Endothelial cell of umbilical vein (primary cell): ENCODE results near the gene TBC1D7. TPM values are rescaled to one million over a fixed set of nuclear protein-coding genes. Genes with fewer than 3 reads are reported as not detected.

ENCODE experiments used
- BruUV-seq: library from RNA; stranded (reverse); fragments of 400-500 nt; replicated peaks from 2 replicates; lab custom pipeline; 2021; lab: Mats Ljungman, UMichigan
- CTCF ChIA-PET: fragments of 300-600, 350-600 bp; sonication (Branson Sonifier 250); formaldehyde crosslinking; loops from one replicate; lab custom pipeline; 2021; ENCODE audit warnings: antibody characterized with exemption, inconsistent platforms; lab: Charles Lee
- POLR2A ChIA-PET: fragments of 300-600, 350-600 bp; sonication (Branson Sonifier 250); formaldehyde crosslinking; loops from one replicate; lab custom pipeline; 2021; ENCODE audit warnings: antibody characterized with exemption, inconsistent platforms; lab: Charles Lee
- DNase-seq: peaks from one replicate; pipeline ENCODE4 v3.0.0-alpha.2; 2011; ENCODE audit warnings: low read depth, low spot score
- FAIRE-seq: peaks from 2 replicates; lab custom pipeline; 2011; peaks lifted over from hg19 to GRCh38; lab: Jason Lieb, UNC
- H2AFZ ChIP-seq: 2 replicates; pipeline ENCODE4 v1.6.0; 2012; ENCODE audit warnings: low read depth, low read length, control low read depth, inconsistent platforms
- H3K27ac ChIP-seq: 2 replicates; pipeline ENCODE4 v1.5.1; 2011; ENCODE audit warnings: low read depth, mild to moderate bottlenecking, control low read depth, low read length, moderate library complexity; ENCODE audit not compliant: insufficient read depth
- H3K27me3 ChIP-seq, 2 experiments: 2 replicates each; pipeline versions ENCODE4 v1.6.0 to v1.6.1; 2011; ENCODE audit warnings: low read length in 2 of 2, mixed read lengths in 1 of 2; ENCODE audit not compliant: control insufficient read depth in 2 of 2, insufficient read depth in 2 of 2
- H3K36me3 ChIP-seq, 2 experiments: 2 replicates in 1 of 2; 3 replicates in 1 of 2; pipeline ENCODE4 v1.5.1; 2011; ENCODE audit warnings: low read length in 2 of 2, mild to moderate bottlenecking in 1 of 2, moderate library complexity in 1 of 2; ENCODE audit not compliant: control insufficient read depth in 2 of 2, insufficient read depth in 2 of 2; ENCODE audit errors: extremely low read depth in 1 of 2
- H3K4me1 ChIP-seq: 3 replicates; pipeline ENCODE4 v1.5.1; 2011; ENCODE audit warnings: mild to moderate bottlenecking, low read length; ENCODE audit not compliant: control insufficient read depth, insufficient read depth; ENCODE audit errors: extremely low read depth
- H3K4me2 ChIP-seq: 2 replicates; pipeline ENCODE4 v1.6.1; 2011; ENCODE audit warnings: low read length, control low read depth, mixed read lengths; ENCODE audit not compliant: insufficient read depth
- H3K4me3 ChIP-seq, 3 experiments: fragments of 200-600 bp in 1 of 3; sonication (generic), shearing (Covaris generic) in 1 of 3; replicated peaks in 1 of 3; 2 replicates each; pipeline ENCODE4 v1.5.1; 2011 to 2016; ENCODE audit warnings: control low read depth in 3 of 3, low read length in 3 of 3, mild to moderate bottlenecking in 2 of 3, inconsistent platforms in 1 of 3, low read depth in 1 of 3, moderate library complexity in 1 of 3; ENCODE audit not compliant: insufficient read depth in 1 of 3
- H3K79me2 ChIP-seq: 2 replicates; pipeline ENCODE4 v1.6.0; 2012; ENCODE audit warnings: low read length, inconsistent platforms; ENCODE audit not compliant: control insufficient read depth, insufficient read depth
- H3K9ac ChIP-seq: replicated peaks from 2 replicates; pipeline ENCODE3; 2011; ENCODE audit warnings: low read length, control low read depth; ENCODE audit not compliant: insufficient read depth; ENCODE audit errors: extremely low read depth
- H3K9me1 ChIP-seq: replicated peaks from 3 replicates; pipeline ENCODE4 v1.6.0; 2011; ENCODE audit warnings: mild to moderate bottlenecking, low read length; ENCODE audit not compliant: control insufficient read depth, insufficient read depth; ENCODE audit errors: extremely low read depth
- H3K9me3 ChIP-seq: replicated peaks from 2 replicates; pipeline ENCODE4 v1.5.1; 2012; ENCODE audit warnings: low read length, inconsistent platforms; ENCODE audit not compliant: control insufficient read depth, insufficient read depth
- H4K20me1 ChIP-seq: replicated peaks from 2 replicates; pipeline ENCODE3; 2011; ENCODE audit warnings: mild to moderate bottlenecking, low read length; ENCODE audit not compliant: control insufficient read depth, insufficient read depth; ENCODE audit errors: extremely low read depth
- CTCF ChIP-seq, 2 donors: IDR thresholded peaks; 1 replicate in 1 of 2; 2 replicates in 1 of 2; pipeline ENCODE4 v1.5.1; 2011; ENCODE audit warnings: low read length in 2 of 2, mild to moderate bottlenecking in 2 of 2, moderate library complexity in 2 of 2, control low read depth in 1 of 2, inconsistent platforms in 1 of 2, low read depth in 1 of 2; ENCODE audit not compliant: insufficient read depth in 1 of 2; ENCODE audit errors: extremely low read depth in 1 of 2
- EZH2 ChIP-seq: IDR thresholded peaks from 2 replicates; pipeline ENCODE4 v1.6.1; 2012; ENCODE audit warnings: borderline replicate concordance, low read depth, mild to moderate bottlenecking, moderate library complexity, low read length, inconsistent platforms; ENCODE audit not compliant: severe bottlenecking
- FOS ChIP-seq: IDR thresholded peaks from 2 replicates; pipeline ENCODE4 v1.6.1; 2011; ENCODE audit warnings: mild to moderate bottlenecking, low read length, moderate library complexity, borderline replicate concordance; ENCODE audit not compliant: insufficient read depth
- GATA2 ChIP-seq: IDR thresholded peaks from 2 replicates; pipeline ENCODE4 v1.7.0; 2011; ENCODE audit warnings: low read depth, mild to moderate bottlenecking, moderate library complexity, mixed read lengths, low read length; ENCODE audit not compliant: insufficient read length, insufficient read depth
- JUN ChIP-seq: IDR thresholded peaks from 2 replicates; pipeline ENCODE4 v1.6.1; 2011; ENCODE audit warnings: borderline replicate concordance, low read depth; ENCODE audit not compliant: insufficient read length, insufficient read depth
- MAX ChIP-seq: IDR thresholded peaks from 2 replicates; pipeline ENCODE4 v1.6.1; 2011; ENCODE audit not compliant: insufficient read depth, insufficient read length
- MYC ChIP-seq: IDR thresholded peaks from one replicate; pipeline ENCODE4 v1.6.1; 2011; ENCODE audit warnings: mild to moderate bottlenecking, low read depth, low read length
- POLR2A ChIP-seq: IDR thresholded peaks from 2 replicates; pipeline ENCODE4 v1.6.1; 2012; ENCODE audit warnings: low read depth, mild to moderate bottlenecking, control low read depth, low read length
- POLR2AphosphoS5 ChIP-seq: IDR thresholded peaks from 2 replicates; pipeline ENCODE4 v1.6.1; 2012; ENCODE audit warnings: low read depth, mild to moderate bottlenecking, control low read depth, low read length, moderate library complexity; ENCODE audit not compliant: insufficient read depth
- dilution Hi-C: fragments of 300-500 bp; cut with MboI; formaldehyde crosslinking; loops from one replicate; pipeline ENCODE4 v1.15.0; 2019; ENCODE audit warnings: low sequenced_read_pairs; ENCODE audit not compliant: extremely low pct_ligation_motif_present
- intact Hi-C: fragments of 100-400 bp; cut with micrococcal nuclease; formaldehyde crosslinking; loops from one replicate; pipeline ENCODE4 v1.10.0; 2022
- polyA plus RNA-seq, 4 experiments: library from polyadenylated mRNA; depleted of rRNA in 3 of 4; stranded (reverse) in 3 of 4; unstranded in 1 of 4; fragments of >200 nt; gene quantifications; 2 replicates each; pipeline versions ENCODE4 v1.2.1 to v1.2.3, GENCODE V29; 2011 to 2012; ENCODE audit warnings: missing spikeins in 1 of 4
- total RNA-seq: library from RNA; stranded (reverse); gene quantifications from 2 replicates; pipeline ENCODE4 v1.2.3, GENCODE V29; 2021

TBC1D7 gene
- total and polyA plus RNA-seq, 2 donors (not counting 3 experiments of a cell fraction or from before 2014, with no cell fraction given): 26.6 to 28.1 TPM

GRCh38 chr6:13278164-13278563, 50.2 kb downstream of the TBC1D7 start:
- TF ChIP-seq POLR2A: no peak
- peak in 1 of 2 donors; percentile 29 for TF ChIP-seq CTCF (IDR thresholded peaks at IDR 0.05; ENCODE audit: extremely low read depth in 1 of 2, insufficient read depth in 1 of 2, low read depth in 1 of 2, low read length in 2 of 2)
- H3K27me3 ChIP-seq: no peaks in the 10 kb centered on the region
- H2AFZ ChIP-seq: no peak overlapping the region
- H3K36me3 ChIP-seq: no peaks in the 10 kb centered on the region
- ChIA-PET POLR2A (no interaction called here), CTCF (interaction anchor here (1.1 to 2.1 kb wide), 3 partner anchors 26 to 366 kb away, joined by 3 to 9 read pairs (median 8); no protein-coding TSS in a partner anchor)
- H4K20me1 ChIP-seq: no peaks in the 10 kb centered on the region
- H3K4me1 ChIP-seq: no peaks in the 10 kb centered on the region
- dilution Hi-C loops: no loop called here
- no peaks in the 10 kb centered on the region for H3K9me3 ChIP-seq
- H3K4me3 ChIP-seq: no peak overlapping the region
- no TSS peak for BruUV-seq
- intact Hi-C loops: loop anchor here (1.0 kb wide), 2 partner anchors 83 to 367 kb away; no protein-coding TSS in a partner anchor
- DNase-seq (no peak), FAIRE-seq (peak; percentile 12)
- H3K79me2 ChIP-seq: no peaks in the 10 kb centered on the region
- no peak overlapping the region for H3K9ac ChIP-seq
- H3K4me2 ChIP-seq: no peak overlapping the region
- no peak overlapping the region for H3K27ac ChIP-seq
- no peaks in the 10 kb centered on the region for H3K9me1 ChIP-seq

- H3K27ac ChIP-seq: no peak overlapping the region
- no peaks in the 10 kb centered on the region for H3K79me2 ChIP-seq
- no peaks in the 10 kb centered on the region for H3K36me3 ChIP-seq
- H4K20me1 ChIP-seq: no peaks in the 10 kb centered on the region
- H2AFZ ChIP-seq: no peak overlapping the region
- POLR2A ChIA-PET: no interaction called here
- no TSS peak for BruUV-seq
- CTCF ChIA-PET: interaction anchor here (0.7 to 2.1 kb wide), 3 partner anchors 27 to 295 kb away, joined by 3 to 8 read pairs (median 3); no protein-coding TSS in a partner anchor
- H3K9me1 ChIP-seq: no peaks in the 10 kb centered on the region
- H3K9ac ChIP-seq: no peak overlapping the region
- no peak overlapping the region for H3K4me2 ChIP-seq
- TF ChIP-seq POLR2A (no peak), JUN (no peak), CTCF (IDR thresholded peaks at IDR 0.05; ENCODE audit: extremely low read depth in 1 of 2, insufficient read depth in 1 of 2, low read depth in 1 of 2, low read length in 2 of 2) (no peak), POLR2AphosphoS5 (no peak), FOS (no peak), MAX (no peak), GATA2 (no peak), MYC (no peak), EZH2 (no peak)
- dilution Hi-C loops (no loop called here), intact Hi-C loops (no loop called here)
- FAIRE-seq: no peak
- no peaks in the 10 kb centered on the region for H3K9me3 ChIP-seq
- no peak overlapping the region for H3K4me3 ChIP-seq
- H3K27me3 ChIP-seq: no peaks in the 10 kb centered on the region
- H3K4me1 ChIP-seq: no peaks in the 10 kb centered on the region
- DNase-seq: no peak
Observed at GRCh38 chr6:13277231-13277630, 51.1 kb downstream of the TBC1D7 start.
